MCF 10A (cell line): ENCODE data around the gene BBC3. TPM values are rescaled to one million over a fixed set of nuclear protein-coding genes. Genes with fewer than 3 reads are reported as not detected.
A peak's percentile ranks its signal among the peaks of the same experiment; 100 is the strongest.

Experiments
- BruUV-seq: library from RNA; stranded (reverse); fragments of 400-500 nt; replicated peaks from 2 replicates; lab custom pipeline; 2021; lab: Mats Ljungman, UMichigan
- CTCF ChIA-PET: fragments of 300-600 bp; sonication (Branson Sonifier 250); formaldehyde crosslinking; extraction: SDS; loops from one replicate; lab custom pipeline; 2021; ENCODE audit warnings: antibody characterized with exemption, inconsistent platforms; lab: Yijun Ruan, JAX
- POLR2A ChIA-PET: fragments of 300-600, 350-650 bp; sonication (Branson Sonifier 250); formaldehyde crosslinking; extraction: SDS; loops from one replicate; lab custom pipeline; 2020; ENCODE audit warnings: antibody characterized with exemption, inconsistent platforms; lab: Yijun Ruan, JAX
- DNase-seq: peaks from one replicate; pipeline ENCODE4 v3.0.0-alpha.2; 2018; ENCODE audit not compliant: unreplicated experiment
- H3K27ac Mint-ChIP-seq: one replicate; pipeline ENCODE4 v1.8.0; 2022; ENCODE audit warnings: mild to moderate bottlenecking, low read depth, mixed read lengths; ENCODE audit not compliant: unreplicated experiment
- H3K27me3 Mint-ChIP-seq: one replicate; pipeline ENCODE4 v1.8.0; 2022; ENCODE audit warnings: mixed read lengths; ENCODE audit not compliant: insufficient read depth, unreplicated experiment
- H3K36me3 Mint-ChIP-seq: one replicate; pipeline ENCODE4 v1.8.0; 2022; ENCODE audit warnings: mild to moderate bottlenecking, moderate library complexity, mixed read lengths; ENCODE audit not compliant: insufficient read depth, unreplicated experiment
- H3K4me1 Mint-ChIP-seq: one replicate; pipeline ENCODE4 v1.8.0; 2022; ENCODE audit warnings: mixed read lengths; ENCODE audit not compliant: insufficient read depth, unreplicated experiment
- H3K4me3 Mint-ChIP-seq: one replicate; pipeline ENCODE4 v1.8.0; 2022; ENCODE audit warnings: mild to moderate bottlenecking, moderate library complexity, mixed read lengths; ENCODE audit not compliant: unreplicated experiment
- H3K9me3 Mint-ChIP-seq: one replicate; pipeline ENCODE4 v1.8.0; 2022; ENCODE audit warnings: mixed read lengths; ENCODE audit not compliant: unreplicated experiment
- CTCF ChIP-seq: fragments of 200-600 bp; IDR thresholded peaks from one replicate; pipeline ENCODE4 v1.8.0; 2022; ENCODE audit warnings: antibody characterized with exemption, mild to moderate bottlenecking; ENCODE audit not compliant: unreplicated experiment
- intact Hi-C: fragments of 100-400 bp; cut with micrococcal nuclease; formaldehyde crosslinking; loops from 2 replicates; pipeline ENCODE4 v1.14.1; 2022
- total RNA-seq: library from RNA; stranded (reverse); gene quantifications from 2 replicates; pipeline ENCODE4 v1.2.3, GENCODE V29; 2022

Gene BBC3
- total RNA-seq, 1 experiment from 2014 or later: 19.6 TPM

GRCh38 chr19:47274891-47275761 lies 44.1 kb upstream of the BBC3 start:
- no peak overlapping the region for H3K27ac Mint-ChIP-seq
- BruUV-seq: TSS peak; percentile 25
- peaks cover 21% of the 10 kb centered on the region for H3K4me1 Mint-ChIP-seq
- H3K4me3 Mint-ChIP-seq: peak overlapping the region; percentile 79
- peaks cover 40% of the 10 kb centered on the region for H3K36me3 Mint-ChIP-seq
- no peak for TF ChIP-seq CTCF
- H3K27me3 Mint-ChIP-seq: no peaks in the 10 kb centered on the region
- intact Hi-C loops: loop anchor here (2.0 kb wide), 1 partner anchor 18 kb away; the partner anchor contains the start of gene CCDC9
- DNase-seq: no peak
- ChIA-PET CTCF (interaction anchor here (0.7 to 1.4 kb wide), 4 partner anchors 9 to 74 kb away, joined by 3 to 8 read pairs (median 4); partner anchors contain the start of gene DHX34), POLR2A (interaction anchor here (0.6 to 2.6 kb wide), 9 partner anchors 14 to 162 kb away, joined by 3 to 53 read pairs (median 4); partner anchors contain the start of genes CCDC9, DHX34 and ZC3H4)
- H3K9me3 Mint-ChIP-seq: no peaks in the 10 kb centered on the region

- BruUV-seq: no TSS peak
- POLR2A ChIA-PET: interaction anchor here (0.6 to 2.6 kb wide), 19 partner anchors 8 to 1446 kb away, joined by 3 to 53 read pairs (median 4); partner anchors contain the start of genes CCDC9 and DHX34
- CTCF ChIA-PET: interaction anchor here (0.5 to 1.4 kb wide), 7 partner anchors 8 to 143 kb away, joined by 3 to 5 read pairs (median 4); partner anchors contain the start of genes DHX34 and SAE1
- DNase-seq: peak; percentile 96
- peaks cover 16% of the 10 kb centered on the region for H3K4me1 Mint-ChIP-seq
- no peak for TF ChIP-seq CTCF
- H3K4me3 Mint-ChIP-seq: peak within 1 kb of the TSS; percentile 79
- peak within 1 kb of the TSS; percentile 77 for H3K27ac Mint-ChIP-seq
- peaks cover 49% of the 10 kb centered on the region for H3K36me3 Mint-ChIP-seq
- no peaks in the 10 kb centered on the region for H3K27me3 Mint-ChIP-seq
- H3K9me3 Mint-ChIP-seq: no peaks in the 10 kb centered on the region
- intact Hi-C loops: loop anchor here (2.0 kb wide), 1 partner anchor 17 kb away; the partner anchor contains the start of gene CCDC9
Observed at GRCh38 chr19:47274071-47274890, 43.3 kb upstream of the BBC3 start, which contains the start of gene INAFM1. Gene INAFM1, plus strand, starts transcription at chr19:47274885. Its CDS starts 35 bp downstream, at chr19:47274920.

GRCh38 chr19:47273313-47274070 lies 42.5 kb upstream of the BBC3 start:
- CTCF ChIA-PET: interaction anchor here (0.6 to 1.3 kb wide), 4 partner anchors 9 to 118 kb away, joined by 3 to 4 read pairs (median 4); no protein-coding TSS in a partner anchor
- intact Hi-C loops: loop anchor here (2.0 kb wide), 1 partner anchor 17 kb away; the partner anchor contains the start of gene CCDC9
- POLR2A ChIA-PET: interaction anchor here (0.6 to 2.6 kb wide), 15 partner anchors 12 to 488 kb away, joined by 3 to 53 read pairs (median 6); partner anchors contain the start of genes CCDC9 and DHX34
- Mint-ChIP-seq H3K9me3 (no peaks in the 10 kb centered on the region), H3K4me1 (peaks cover 16% of the 10 kb centered on the region), H3K36me3 (peaks cover 47% of the 10 kb centered on the region), H3K4me3 (peak overlapping the region; percentile 79), H3K27me3 (no peaks in the 10 kb centered on the region), H3K27ac (peak overlapping the region; percentile 77)
- DNase-seq: peak; percentile 89
- BruUV-seq: TSS peak; percentile 20
- TF ChIP-seq CTCF: no peak
